Activated CD4-positive, alpha-beta memory T cell treated with anti-CD3 and anti-CD28 coated beads, Interleukin-2, amount 10 ng/mL, durations not matched to agents 7 days and 5 days (primary cell): ENCODE data around the gene NAA40. TPM values are rescaled to one million over a fixed set of nuclear protein-coding genes. Genes with fewer than 3 reads are reported as not detected.

Experiments
- total RNA-seq, 2 experiments: library from RNA; stranded (reverse); gene quantifications; one replicate each; pipeline ENCODE4 v1.2.3, GENCODE V29; 2021

NAA40 gene
- total RNA-seq, 2 experiments from 2014 or later: 28.9 to 31.1 TPM

Other genes with a start within 250 kb of the NAA40 start
- 1 to 10 TPM; 1.1 to 1.7 TPM for gene ZFTA, start 170.2 kb upstream of the NAA40 start, total RNA-seq
- gene SPINDOC, start 125.5 kb upstream of the NAA40 start, total RNA-seq: 10 to 100 TPM; 33.2 to 37.2 TPM
- 10 to 100 TPM; 48.7 to 54.2 TPM for gene MARK2, start 99.9 kb upstream of the NAA40 start, total RNA-seq
- not detected for gene RCOR2, start 21.8 kb upstream of the NAA40 start, total RNA-seq
- gene COX8A, start 35.6 kb downstream of the NAA40 start, total RNA-seq: 100 to 1,000 TPM; 506 to 527 TPM
- 10 to 100 TPM; 86.8 to 93.6 TPM for gene OTUB1, start 47.4 kb downstream of the NAA40 start, total RNA-seq
- gene FLRT1, start 96.9 kb downstream of the NAA40 start, total RNA-seq: under 1 TPM; 0.05 to 0.23 TPM
- 1 to 10 TPM; 8.8 to 9.1 TPM for gene MACROD1, start 227.1 kb downstream of the NAA40 start, total RNA-seq
- gene STIP1, start 247.2 kb downstream of the NAA40 start, total RNA-seq: 100 to 1,000 TPM; 258 to 269 TPM